ENCODE results near the gene IFI27L2. TPM values are rescaled to one million over a fixed set of nuclear protein-coding genes. Genes with fewer than 3 reads are reported as not detected.

IFI27L2 gene
- total RNA-seq, 1 donor from 2014 or later, result 63.9 TPM

DNA sequence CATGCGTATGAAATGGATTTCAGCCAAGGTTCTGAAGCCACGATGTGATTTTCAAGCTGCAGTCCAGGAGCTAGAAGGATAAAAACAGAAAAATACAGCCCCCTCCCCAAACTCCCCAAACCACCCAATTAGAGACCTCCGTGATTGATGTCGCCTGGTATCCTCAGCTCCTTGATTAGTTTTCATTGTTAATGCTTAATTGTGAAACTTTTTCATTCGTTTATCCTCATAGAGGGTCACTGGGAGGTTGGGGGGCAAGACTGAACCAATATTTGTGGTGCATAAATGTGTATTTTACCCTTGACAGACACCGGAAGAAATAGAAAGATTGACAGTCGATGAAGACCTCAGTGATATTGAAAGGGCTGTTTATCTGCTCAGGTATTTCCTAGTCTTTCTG is 46.3 kb upstream of the IFI27L2 start:
- Mint-ChIP-seq H3K9me3 (ENCODE audit: unreplicated experiment) (no peaks in the 10 kb centered on the region), H3K36me3 (ENCODE audit: low read depth, unreplicated experiment) (no peaks in the 10 kb centered on the region), H3K4me3 (ENCODE audit: unreplicated experiment) (peak overlapping the region; percentile 85), H3K27ac (ENCODE audit: unreplicated experiment) (no peak overlapping the region), H3K4me1 (ENCODE audit: low read depth, unreplicated experiment) (peaks cover 5% of the 10 kb centered on the region), H3K27me3 (ENCODE audit: low read depth, unreplicated experiment) (no peaks in the 10 kb centered on the region)
- FAIRE-seq (no peak), DNase-seq (ENCODE audit: low read depth) (no peak)
- H2AFZ ChIP-seq (ENCODE audit: low read depth, low read length), result no peak overlapping the region
- no peak overlapping the region for H3K9ac ChIP-seq (ENCODE audit: low read length)
- no peaks in the 10 kb centered on the region for H3K36me3 ChIP-seq (ENCODE audit: insufficient read depth, low read length)
- TF ChIP-seq, protein P1, sequence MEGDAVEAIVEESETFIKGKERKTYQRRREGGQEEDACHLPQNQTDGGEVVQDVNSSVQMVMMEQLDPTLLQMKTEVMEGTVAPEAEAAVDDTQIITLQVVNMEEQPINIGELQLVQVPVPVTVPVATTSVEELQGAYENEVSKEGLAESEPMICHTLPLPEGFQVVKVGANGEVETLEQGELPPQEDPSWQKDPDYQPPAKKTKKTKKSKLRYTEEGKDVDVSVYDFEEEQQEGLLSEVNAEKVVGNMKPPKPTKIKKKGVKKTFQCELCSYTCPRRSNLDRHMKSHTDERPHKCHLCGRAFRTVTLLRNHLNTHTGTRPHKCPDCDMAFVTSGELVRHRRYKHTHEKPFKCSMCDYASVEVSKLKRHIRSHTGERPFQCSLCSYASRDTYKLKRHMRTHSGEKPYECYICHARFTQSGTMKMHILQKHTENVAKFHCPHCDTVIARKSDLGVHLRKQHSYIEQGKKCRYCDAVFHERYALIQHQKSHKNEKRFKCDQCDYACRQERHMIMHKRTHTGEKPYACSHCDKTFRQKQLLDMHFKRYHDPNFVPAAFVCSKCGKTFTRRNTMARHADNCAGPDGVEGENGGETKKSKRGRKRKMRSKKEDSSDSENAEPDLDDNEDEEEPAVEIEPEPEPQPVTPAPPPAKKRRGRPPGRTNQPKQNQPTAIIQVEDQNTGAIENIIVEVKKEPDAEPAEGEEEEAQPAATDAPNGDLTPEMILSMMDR (IDR thresholded peaks at IDR 0.05; ENCODE audit: insufficient read depth, low read depth, low read length), result no peak
- no peak for TF ChIP-seq EZH2 (IDR thresholded peaks at IDR 0.05; ENCODE audit: insufficient read depth, low read length)
- H3K79me2 ChIP-seq (ENCODE audit: insufficient read depth, low read length), result no peaks in the 10 kb centered on the region
- H3K27me3 ChIP-seq (ENCODE audit: insufficient read depth, low read length), result peaks cover 29% of the 10 kb centered on the region
- no peak overlapping the region for H3K4me3 ChIP-seq (ENCODE audit: insufficient read depth, low read depth, low read length)
- H3K9me3 ChIP-seq (ENCODE audit: insufficient read depth, low read depth, low read length), result no peaks in the 10 kb centered on the region
- H3K27ac ChIP-seq (ENCODE audit: low read depth, low read length), result no peak overlapping the region
- H4K20me1 ChIP-seq (ENCODE audit: insufficient read depth, low read length), result no peaks in the 10 kb centered on the region
- peak overlapping the region; percentile 86 for H3K4me2 ChIP-seq (ENCODE audit: low read length)
- no peaks in the 10 kb centered on the region for H3K4me1 ChIP-seq (ENCODE audit: insufficient read depth, low read length)

DNA sequence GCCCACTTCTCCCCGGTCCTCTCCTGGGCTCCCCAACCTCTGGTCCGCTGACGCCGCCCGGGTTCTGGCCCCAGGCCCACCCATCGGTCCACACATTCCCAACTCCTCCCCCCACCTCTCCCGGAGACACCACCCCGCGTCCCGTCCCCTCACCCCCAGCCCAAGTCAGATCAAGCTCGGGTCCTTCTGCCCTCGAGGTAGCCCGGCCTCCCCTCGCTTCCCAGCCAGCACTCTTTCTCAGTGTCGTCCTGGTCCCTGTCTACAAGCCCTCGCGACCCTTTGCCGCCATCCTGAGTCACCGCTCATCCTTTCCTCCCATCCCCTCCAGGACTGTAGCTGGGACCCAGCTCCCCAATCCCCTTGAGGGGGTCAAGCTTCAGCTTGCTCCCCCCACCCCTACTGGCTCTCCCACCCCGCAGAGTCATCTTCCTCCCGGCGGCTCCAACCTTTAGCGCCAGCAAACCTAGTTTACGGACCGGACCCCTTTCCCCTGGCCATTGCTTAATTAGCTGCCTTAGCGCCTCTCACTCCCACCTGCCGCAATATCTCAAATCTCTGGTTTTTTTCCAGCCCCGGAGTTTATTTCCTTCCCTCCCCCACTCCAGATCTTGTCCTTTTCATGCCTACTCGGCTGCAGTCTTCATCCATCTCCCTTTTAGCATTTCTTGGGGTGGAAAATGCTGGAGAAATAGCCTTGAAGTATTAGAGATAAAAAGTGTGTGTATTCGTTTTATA is 45.8 kb upstream of the IFI27L2 start:
- Histone ChIP-seq H2AFZ (ENCODE audit: low read depth, low read length) (peak overlapping the region; percentile 16), H3K4me2 (ENCODE audit: low read length) (peak overlapping the region; percentile 86), H3K27ac (ENCODE audit: low read depth, low read length) (no peak overlapping the region), H3K36me3 (ENCODE audit: insufficient read depth, low read length) (no peaks in the 10 kb centered on the region), H3K4me3 (ENCODE audit: insufficient read depth, low read depth, low read length) (peak overlapping the region; percentile 18), H3K9ac (ENCODE audit: low read length) (no peak overlapping the region), H3K27me3 (ENCODE audit: insufficient read depth, low read length) (peaks cover 29% of the 10 kb centered on the region), H3K4me1 (ENCODE audit: insufficient read depth, low read length) (no peaks in the 10 kb centered on the region), H3K9me3 (ENCODE audit: insufficient read depth, low read depth, low read length) (no peaks in the 10 kb centered on the region), H3K79me2 (ENCODE audit: insufficient read depth, low read length) (no peaks in the 10 kb centered on the region), H4K20me1 (ENCODE audit: insufficient read depth, low read length) (no peaks in the 10 kb centered on the region)
- Mint-ChIP-seq H3K4me1 (ENCODE audit: low read depth, unreplicated experiment) (peaks cover 5% of the 10 kb centered on the region), H3K9me3 (ENCODE audit: unreplicated experiment) (no peaks in the 10 kb centered on the region), H3K27me3 (ENCODE audit: low read depth, unreplicated experiment) (no peaks in the 10 kb centered on the region), H3K36me3 (ENCODE audit: low read depth, unreplicated experiment) (no peaks in the 10 kb centered on the region), H3K4me3 (ENCODE audit: unreplicated experiment) (peak overlapping the region; percentile 85), H3K27ac (ENCODE audit: unreplicated experiment) (peak overlapping the region; percentile 2)
- FAIRE-seq, result no peak
- no peak for DNase-seq (ENCODE audit: low read depth)
- TF ChIP-seq, protein P1 (IDR thresholded peaks at IDR 0.05; ENCODE audit: insufficient read depth, low read depth, low read length), result no peak
- peak; percentile 68 for TF ChIP-seq EZH2 (IDR thresholded peaks at IDR 0.05; ENCODE audit: insufficient read depth, low read length)

GRCh38 chr14:94174604-94175010 is 45.2 kb upstream of the IFI27L2 start:
- DNase-seq (ENCODE audit: low read depth) (no peak), FAIRE-seq (no peak)
- TF ChIP-seq, protein P1 (IDR thresholded peaks at IDR 0.05; ENCODE audit: insufficient read depth, low read depth, low read length), result no peak
- no peak for TF ChIP-seq EZH2 (IDR thresholded peaks at IDR 0.05; ENCODE audit: insufficient read depth, low read length)
- Histone ChIP-seq H3K4me1 (ENCODE audit: insufficient read depth, low read length) (no peaks in the 10 kb centered on the region), H3K9me3 (ENCODE audit: insufficient read depth, low read depth, low read length) (no peaks in the 10 kb centered on the region), H3K4me2 (ENCODE audit: low read length) (peak overlapping the region; percentile 86), H4K20me1 (ENCODE audit: insufficient read depth, low read length) (no peaks in the 10 kb centered on the region), H3K9ac (ENCODE audit: low read length) (peak overlapping the region; percentile 52), H3K79me2 (ENCODE audit: insufficient read depth, low read length) (no peaks in the 10 kb centered on the region), H3K27ac (ENCODE audit: low read depth, low read length) (no peak overlapping the region), H3K36me3 (ENCODE audit: insufficient read depth, low read length) (no peaks in the 10 kb centered on the region), H2AFZ (ENCODE audit: low read depth, low read length) (peak overlapping the region; percentile 70), H3K27me3 (ENCODE audit: insufficient read depth, low read length) (peaks cover 29% of the 10 kb centered on the region), H3K4me3 (ENCODE audit: insufficient read depth, low read depth, low read length) (peak overlapping the region; percentile 53)
- Mint-ChIP-seq H3K4me3 (ENCODE audit: unreplicated experiment) (peak overlapping the region; percentile 85), H3K4me1 (ENCODE audit: low read depth, unreplicated experiment) (peaks cover 5% of the 10 kb centered on the region), H3K27me3 (ENCODE audit: low read depth, unreplicated experiment) (no peaks in the 10 kb centered on the region), H3K27ac (ENCODE audit: unreplicated experiment) (no peak overlapping the region), H3K9me3 (ENCODE audit: unreplicated experiment) (no peaks in the 10 kb centered on the region), H3K36me3 (ENCODE audit: low read depth, unreplicated experiment) (no peaks in the 10 kb centered on the region)
